ENCODE measurements around the gene LCN15.
"Not testable (repeated sequence)": the region's sequence is repeated elsewhere in the genome, so short reads cannot be mapped to it uniquely, and the experiment has no call there.

Gene LCN15

GRCh38 chr9:136773386-136774044 lies 9.2 kb upstream of the LCN15 start:
- peak in 1 of 2 donors; percentile 19 for DNase-seq

- DNase-seq, result no peak
These were observed 7.6 kb upstream of the LCN15 start for GRCh38 chr9:136771907-136772415.

GRCh38 chr9:136769710-136770191 lies 5.4 kb upstream of the LCN15 start:
- DNase-seq, result peak in 1 of 2 donors; percentile 40

GRCh38 chr9:136766410-136767120 lies 2.2 kb upstream of the LCN15 start:
- peak in 1 of 2 donors; percentile 12 for DNase-seq

GRCh38 chr9:136765745-136766409 lies 1.6 kb upstream of the LCN15 start:
- DNase-seq, result not testable (repeated sequence)

GRCh38 chr9:136765041-136765440 lies 723 bp upstream of the LCN15 start:
- DNase-seq, result no peak

- DNase-seq, result no peak
These were observed 676 bp downstream of the LCN15 start for GRCh38 chr9:136763649-136764035.

- no peak for DNase-seq
These were observed 1.2 kb downstream of the LCN15 start for GRCh38 chr9:136762915-136763648.

- no peak for DNase-seq
These were observed 2.1 kb downstream of the LCN15 start for GRCh38 chr9:136762221-136762691.

- no peak for DNase-seq
These were observed 2.8 kb downstream of the LCN15 start for GRCh38 chr9:136761545-136761981.

- peak; percentile 9 to 67 for DNase-seq
These were observed 3.3 kb downstream of the LCN15 start for GRCh38 chr9:136760834-136761544.

- DNase-seq, result no peak
These were observed 3.9 kb downstream of the LCN15 start for GRCh38 chr9:136760424-136760823.

- DNase-seq, result no peak
These were observed 4.6 kb downstream of the LCN15 start for GRCh38 chr9:136759436-136760325.

- no peak for DNase-seq
These were observed 5.3 kb downstream of the LCN15 start for GRCh38 chr9:136759001-136759400.

- no peak for DNase-seq
These were observed 6.6 kb downstream of the LCN15 start for GRCh38 chr9:136757751-136758140.

- DNase-seq, result no peak
These were observed 7.0 kb downstream of the LCN15 start for GRCh38 chr9:136757328-136757727.

- no peak for DNase-seq
These were observed 7.5 kb downstream of the LCN15 start for GRCh38 chr9:136756836-136757235.

GRCh38 chr9:136756134-136756438 lies 8.2 kb downstream of the LCN15 start:
- no peak for DNase-seq

- DNase-seq, result not testable (repeated sequence)
These were observed 8.8 kb downstream of the LCN15 start for GRCh38 chr9:136755302-136756133.

- DNase-seq, result no peak
These were observed 9.6 kb downstream of the LCN15 start for GRCh38 chr9:136754626-136755301.

Data from bone marrow (tissue), 2 donors.